GM10266 (cell line): ENCODE measurements around the gene CCDC178.
A peak's percentile ranks its signal among the peaks of the same experiment; 100 is the strongest.
"Not testable (repeated sequence)": the region's sequence is repeated elsewhere in the genome, so short reads cannot be mapped to it uniquely, and the experiment has no call there.

Experiments
- DNase-seq: peaks from one replicate; pipeline ENCODE4 v3.0.0; 2012; ENCODE audit errors: extremely low spot score
- CTCF ChIP-seq: IDR thresholded peaks from 2 replicates; pipeline ENCODE4 v1.5.1; 2012; ENCODE audit warnings: mild to moderate bottlenecking, low read depth; ENCODE audit not compliant: control insufficient read depth, insufficient read depth; ENCODE audit errors: missing control alignments

Gene CCDC178

GRCh38 chr18:32956591-32957315, 483.8 kb downstream of the CCDC178 start:
- no peak for TF ChIP-seq CTCF
- no peak for DNase-seq

GRCh38 chr18:32952318-32952717, 488.2 kb downstream of the CCDC178 start:
- DNase-seq: not testable (repeated sequence)

- no peak for DNase-seq
- TF ChIP-seq CTCF: no peak
These were observed 502.9 kb downstream of the CCDC178 start for GRCh38 chr18:32937597-32937996.

GRCh38 chr18:32937066-32937465, 503.5 kb downstream of the CCDC178 start:
- TF ChIP-seq CTCF: no peak
- no peak for DNase-seq

GRCh38 chr18:32934201-32934600, 506.3 kb downstream of the CCDC178 start:
- no peak for TF ChIP-seq CTCF
- DNase-seq: no peak

- peak; percentile 55 for DNase-seq
- peak; percentile 63 for TF ChIP-seq CTCF
These were observed 509.7 kb downstream of the CCDC178 start for GRCh38 chr18:32930695-32931301.

- no peak for TF ChIP-seq CTCF
- no peak for DNase-seq
These were observed 511.3 kb downstream of the CCDC178 start for GRCh38 chr18:32929213-32929612.
